HG03432 (cell line): ENCODE results near the gene ECHS1.

Experiments used
- ATAC-seq: cut with Tn5 transposase; IDR thresholded peaks from one replicate; pipeline ENCODE4 v1.9.1; 2021; ENCODE audit warnings: mild to moderate bottlenecking, moderate library complexity; ENCODE audit not compliant: unreplicated experiment

The ECHS1 gene

GRCh38 chr10:133347710-133348517 is 25.2 kb downstream of the ECHS1 start:
- ATAC-seq, result no peak

- ATAC-seq, result no peak
Observed at GRCh38 chr10:133346413-133346812, 26.7 kb downstream of the ECHS1 start.

GRCh38 chr10:133344236-133344635 is 28.9 kb downstream of the ECHS1 start:
- ATAC-seq, result no peak

- no peak for ATAC-seq
Observed at GRCh38 chr10:133343558-133343957, 29.6 kb downstream of the ECHS1 start.

GRCh38 chr10:133342942-133343341 is 30.2 kb downstream of the ECHS1 start:
- ATAC-seq, result no peak

GRCh38 chr10:133341983-133342382 is 31.2 kb downstream of the ECHS1 start:
- ATAC-seq, result no peak

- ATAC-seq, result no peak
Observed at GRCh38 chr10:133339708-133340380, 33.3 kb downstream of the ECHS1 start.

GRCh38 chr10:133338080-133339071 is 34.8 kb downstream of the ECHS1 start:
- no peak for ATAC-seq

- ATAC-seq, result no peak
Observed at GRCh38 chr10:133337370-133337725, 35.8 kb downstream of the ECHS1 start.

- ATAC-seq, result peak; percentile 36
Observed at GRCh38 chr10:133336577-133337369, 36.4 kb downstream of the ECHS1 start, which contains the start of gene CALY. Gene CALY (minus strand): TSS chr10:133336896. CDS start chr10:133328989, 7,907 bp downstream.

- no peak for ATAC-seq
Observed at GRCh38 chr10:133336118-133336576, 37.0 kb downstream of the ECHS1 start.

GRCh38 chr10:133335246-133336117 is 37.7 kb downstream of the ECHS1 start:
- ATAC-seq, result peak; percentile 53

- peak; percentile 39 for ATAC-seq
Observed at GRCh38 chr10:133334503-133335245, 38.5 kb downstream of the ECHS1 start.

- ATAC-seq, result no peak
Observed at GRCh38 chr10:133332936-133333699, 40.0 kb downstream of the ECHS1 start.

GRCh38 chr10:133329491-133330202 is 43.5 kb downstream of the ECHS1 start:
- ATAC-seq, result peak; percentile 90

- no peak for ATAC-seq
Observed at GRCh38 chr10:133328358-133329343, 44.5 kb downstream of the ECHS1 start.
